AG20443 (cell line): ENCODE results near the gene CAPN7.
A peak's percentile ranks its signal among the peaks of the same experiment; 100 is the strongest.
"Not testable (repeated sequence)": the region's sequence is repeated elsewhere in the genome, so short reads cannot be mapped to it uniquely, and the experiment has no call there.

Experiments used
- DNase-seq: peaks from one replicate; pipeline ENCODE4 v3.0.0; 2012; ENCODE audit warnings: low spot score, mixed read lengths

Gene CAPN7

GRCh38 chr3:15205934-15206661 is at the start of gene CAPN7:
Gene CAPN7 (plus strand): TSS chr3:15206246. CDS start chr3:15206496, 250 bp downstream.
- DNase-seq, result peak; percentile 99

- DNase-seq, result no peak
These were observed 48.6 kb upstream of the CAPN7 start for GRCh38 chr3:15157441-15157840.

GRCh38 chr3:15159501-15160136 is 46.4 kb upstream of the CAPN7 start:
- no peak for DNase-seq

DNA sequence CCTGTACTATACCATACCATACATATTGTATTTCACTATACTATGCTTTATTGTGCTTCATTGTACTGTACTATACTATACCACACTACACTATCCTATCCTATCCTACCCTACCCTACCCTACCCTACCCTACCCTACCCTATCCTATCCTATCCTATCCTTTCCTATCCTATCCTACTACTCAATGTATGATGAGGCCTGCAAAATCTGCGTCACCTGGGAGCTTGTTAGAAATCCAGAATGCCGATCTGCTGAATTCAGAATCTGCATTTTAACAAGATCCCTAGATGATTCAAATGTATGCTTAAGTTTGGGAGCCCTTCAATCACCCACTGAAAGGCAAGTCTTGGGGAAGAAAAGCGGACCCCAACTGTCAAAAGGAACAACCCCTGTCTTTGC is 45.4 kb upstream of the CAPN7 start:
- DNase-seq, result no peak

DNA sequence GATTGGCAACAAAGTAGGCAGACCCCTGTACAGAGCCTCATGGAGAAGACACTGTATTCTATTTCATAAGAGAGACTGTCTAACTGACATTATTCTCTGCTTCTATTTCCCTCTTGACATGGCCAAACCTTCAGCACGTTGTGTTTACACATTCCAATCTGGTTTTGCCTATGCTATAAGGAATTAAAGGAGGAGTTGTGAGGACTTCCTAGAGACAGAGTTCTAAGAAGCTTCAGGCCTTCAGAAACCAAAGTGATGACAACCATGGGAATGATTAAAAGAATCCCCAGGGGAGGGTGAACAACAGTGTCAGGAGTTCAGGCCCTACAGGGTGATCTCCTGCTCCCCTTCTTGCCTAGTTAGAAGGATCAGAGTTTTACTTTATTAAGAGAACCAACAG is 44.9 kb upstream of the CAPN7 start:
- DNase-seq, result peak; percentile 17

- not testable (repeated sequence) for DNase-seq
These were observed 42.4 kb upstream of the CAPN7 start for GRCh38 chr3:15163656-15164055.

- peak; percentile 45 for DNase-seq
These were observed 41.7 kb upstream of the CAPN7 start for GRCh38 chr3:15164340-15164739.

GRCh38 chr3:15165061-15165460 is 41.0 kb upstream of the CAPN7 start:
- no peak for DNase-seq

DNA sequence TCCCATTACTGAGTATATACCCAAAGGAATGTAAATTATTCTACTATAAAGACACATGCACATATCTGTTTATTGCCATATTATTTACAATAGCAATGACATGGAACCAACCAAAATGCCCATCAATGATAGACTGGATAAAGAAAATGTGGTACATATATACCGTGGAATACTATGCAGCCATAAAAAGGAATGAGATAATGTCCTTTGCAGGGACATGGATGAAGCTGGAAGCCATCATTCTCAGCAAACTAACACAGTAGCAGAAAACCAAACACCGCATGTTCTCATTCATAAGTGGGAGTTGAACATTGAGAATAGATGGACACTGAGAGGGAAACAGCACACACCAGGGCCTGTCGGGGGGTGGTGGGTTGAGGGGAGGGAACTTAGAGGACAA is 39.7 kb upstream of the CAPN7 start:
- DNase-seq, result not testable (repeated sequence)

DNA sequence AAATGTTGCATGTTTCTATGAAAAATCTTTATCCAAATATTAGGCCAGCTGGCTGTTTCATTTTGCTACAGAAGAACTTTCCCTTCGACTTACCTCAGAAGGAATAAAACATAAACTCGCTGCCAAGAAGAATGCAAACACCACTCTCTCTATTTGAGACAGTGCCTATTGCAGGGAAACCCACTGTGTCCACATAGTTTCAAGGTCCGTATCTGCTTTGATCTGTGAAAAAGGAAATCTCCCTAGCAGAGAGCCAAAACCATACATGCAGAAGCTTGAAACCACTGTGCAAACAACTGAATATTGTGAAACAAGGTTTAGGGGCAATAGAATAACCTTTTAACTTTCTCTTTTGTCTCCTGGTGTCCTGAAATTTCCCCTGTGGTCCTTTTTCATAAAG is 35.0 kb upstream of the CAPN7 start:
- DNase-seq, result no peak

DNA sequence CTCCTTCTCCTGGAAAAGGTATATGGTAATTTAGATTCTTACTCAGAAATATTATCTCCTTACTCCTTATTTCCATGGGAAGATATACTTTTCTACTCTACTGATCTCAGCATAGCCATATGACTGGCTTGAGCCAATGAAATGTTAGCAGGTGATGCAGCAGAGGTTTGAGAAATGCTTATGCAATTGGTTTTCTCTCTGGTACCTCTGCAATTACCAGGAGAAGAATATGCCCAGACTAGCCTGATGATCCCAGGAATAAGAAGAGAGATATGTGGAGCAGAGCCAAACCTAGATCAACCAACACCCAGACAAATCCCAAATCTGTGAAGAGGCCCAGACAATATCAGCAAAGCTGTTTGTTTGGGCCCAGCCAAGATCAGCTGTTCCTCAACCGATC is 33.2 kb upstream of the CAPN7 start:
- DNase-seq, result no peak

DNA sequence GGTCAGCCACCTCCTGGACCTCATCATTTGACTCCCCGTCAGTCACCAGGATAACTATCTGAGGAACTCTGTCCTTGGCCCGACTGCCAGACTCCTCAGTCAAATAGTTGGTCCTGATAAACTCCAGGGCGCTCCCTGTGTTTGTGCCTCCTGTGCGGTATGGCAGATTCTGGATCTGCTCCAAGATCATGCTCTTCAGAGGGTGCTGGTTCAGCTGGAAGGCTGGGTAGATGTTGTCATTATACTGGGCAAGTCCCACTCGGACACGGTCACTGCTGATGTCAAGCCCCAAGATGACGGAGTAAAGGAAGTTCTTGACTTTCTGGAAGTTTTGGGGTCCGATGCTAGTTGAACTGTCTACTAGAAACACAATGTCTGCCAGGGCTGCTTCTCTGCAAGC is 31.1 kb upstream of the CAPN7 start:
- no peak for DNase-seq

- no peak for DNase-seq
These were observed 30.4 kb upstream of the CAPN7 start for GRCh38 chr3:15175605-15176004.

- DNase-seq, result no peak
These were observed 25.9 kb upstream of the CAPN7 start for GRCh38 chr3:15180042-15180611.

DNA sequence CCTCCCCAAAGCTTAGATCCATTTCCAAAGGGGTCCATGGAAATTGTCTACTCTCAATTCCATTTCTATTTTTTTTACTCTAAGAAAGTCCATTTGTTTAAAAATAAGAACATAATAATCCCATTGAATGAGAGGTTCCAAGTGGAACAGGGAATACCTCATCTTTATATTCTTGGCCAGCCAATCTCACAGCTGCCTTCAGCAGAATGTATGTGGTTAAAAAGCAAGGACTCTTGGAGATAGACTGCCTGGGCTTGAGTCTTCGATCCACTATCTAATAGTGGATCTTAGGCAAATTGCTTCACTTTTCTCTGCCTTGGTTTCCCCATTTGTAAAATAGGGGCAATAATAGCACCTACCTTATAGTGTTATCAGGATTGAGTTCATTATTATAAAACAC is 24.5 kb upstream of the CAPN7 start:
- no peak for DNase-seq

- DNase-seq, result no peak
These were observed 24.1 kb upstream of the CAPN7 start for GRCh38 chr3:15181963-15182362.

GRCh38 chr3:15183011-15183410 is 23.0 kb upstream of the CAPN7 start:
- DNase-seq, result no peak

DNA sequence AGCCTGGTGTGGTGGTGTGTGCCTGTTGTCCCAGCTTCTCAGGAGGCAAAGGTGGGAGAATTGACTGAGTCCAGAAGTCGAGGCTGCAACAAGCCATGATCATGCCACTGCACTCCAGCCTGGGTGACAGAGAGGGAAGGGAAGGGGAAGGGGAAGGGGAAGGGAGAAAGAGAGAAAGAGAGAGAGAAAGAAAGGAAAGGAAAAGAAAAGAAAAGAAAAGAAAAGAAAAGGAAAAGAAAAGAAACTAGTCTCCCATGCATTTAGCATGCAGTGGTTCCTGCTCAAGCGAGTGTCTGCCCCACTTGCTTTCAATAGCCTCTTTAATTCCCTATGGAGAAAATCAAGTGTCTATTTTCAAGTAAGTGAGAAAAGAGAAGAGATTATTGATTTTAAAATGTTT is 20.6 kb upstream of the CAPN7 start:
- DNase-seq, result no peak

GRCh38 chr3:15186101-15186476 is 20.0 kb upstream of the CAPN7 start:
- DNase-seq, result no peak

GRCh38 chr3:15186477-15187164 is 19.4 kb upstream of the CAPN7 start:
- not testable (repeated sequence) for DNase-seq

- DNase-seq, result no peak
These were observed 8.6 kb upstream of the CAPN7 start for GRCh38 chr3:15197340-15198029.

- DNase-seq, result no peak
These were observed 7.4 kb upstream of the CAPN7 start for GRCh38 chr3:15198686-15199085.
